GM23338 (cell line): ENCODE data around the gene LMF1. TPM values are rescaled to one million over a fixed set of nuclear protein-coding genes. Genes with fewer than 3 reads are reported as not detected.

Source experiments
- ATAC-seq: fragments of 200-7000 bp; cut with Tn5 transposase; 3 replicates; pipeline ENCODE4 v1.9.1; 2020
- DNase-seq: peaks from one replicate; pipeline ENCODE4 v3.0.0-alpha.2; 2015; ENCODE audit warnings: low spot score
- H2AFZ ChIP-seq: fragments of 200-600 bp; sonication (generic); 2 replicates; pipeline ENCODE4 v1.8.0; 2016; ENCODE audit warnings: antibody characterized with exemption, mild to moderate bottlenecking, moderate library complexity
- H3F3A ChIP-seq: fragments of 200-600 bp; sonication (generic); replicated peaks from 2 replicates; pipeline ENCODE4 v1.8.0; 2017; ENCODE audit warnings: antibody characterized with exemption, mixed run types, low read depth
- H3K27ac ChIP-seq: fragments of 200-600 bp; sonication (generic); 2 replicates; pipeline ENCODE4 v1.6.1; 2016; ENCODE audit warnings: low read depth
- H3K27me3 ChIP-seq: fragments of 200-600 bp; sonication (generic); 2 replicates; pipeline ENCODE4 v1.8.0; 2016; ENCODE audit warnings: mild to moderate bottlenecking, mixed run types, moderate library complexity; ENCODE audit not compliant: insufficient read depth
- H3K36me3 ChIP-seq: fragments of 200-600 bp; sonication (generic); 2 replicates; pipeline ENCODE4 v1.8.0; 2016; ENCODE audit warnings: mild to moderate bottlenecking; ENCODE audit not compliant: insufficient read depth
- H3K4me1 ChIP-seq: fragments of 200-600 bp; sonication (generic); 2 replicates; pipeline ENCODE4 v1.8.0; 2016; ENCODE audit warnings: mild to moderate bottlenecking, moderate library complexity; ENCODE audit not compliant: insufficient read depth
- H3K4me2 ChIP-seq: fragments of 200-600 bp; sonication (generic); 2 replicates; pipeline ENCODE4 v1.7.1; 2017; ENCODE audit warnings: mixed run types
- H3K4me3 ChIP-seq: fragments of 200-600 bp; sonication (generic); 2 replicates; pipeline ENCODE4 v1.6.1; 2016; ENCODE audit warnings: mixed run types
- H3K79me2 ChIP-seq: fragments of 200-600 bp; sonication (generic); replicated peaks from 2 replicates; pipeline ENCODE4 v1.8.0; 2017; ENCODE audit warnings: mild to moderate bottlenecking; ENCODE audit not compliant: insufficient read depth
- H3K9me2 ChIP-seq: fragments of 200-600 bp; sonication (generic); 2 replicates; pipeline ENCODE4 v1.8.0; 2017; ENCODE audit not compliant: insufficient read depth
- H4K20me1 ChIP-seq: fragments of 200-600 bp; sonication (generic); replicated peaks from 2 replicates; pipeline ENCODE4 v1.8.0; 2017; ENCODE audit warnings: mild to moderate bottlenecking; ENCODE audit not compliant: insufficient read depth
- H3K27ac Mint-ChIP-seq: 2 replicates; pipeline ENCODE4 v1.8.0; 2020; ENCODE audit warnings: inconsistent platforms, mild to moderate bottlenecking, moderate library complexity, mixed read lengths
- H3K27me3 Mint-ChIP-seq: 3 replicates; pipeline ENCODE4 v1.8.0; 2022; ENCODE audit warnings: low read depth, mild to moderate bottlenecking, moderate library complexity, mixed read lengths, inconsistent platforms; ENCODE audit not compliant: insufficient read depth, poor library complexity
- H3K36me3 Mint-ChIP-seq: 3 replicates; pipeline ENCODE4 v1.8.0; 2021; ENCODE audit warnings: low read depth, mild to moderate bottlenecking, inconsistent platforms, moderate library complexity, mixed read lengths
- H3K4me1 Mint-ChIP-seq: 3 replicates; pipeline ENCODE4 v1.8.0; 2020; ENCODE audit warnings: mild to moderate bottlenecking, inconsistent platforms, mixed read lengths
- H3K4me3 Mint-ChIP-seq: 3 replicates; pipeline ENCODE4 v1.8.0; 2021; ENCODE audit warnings: moderate library complexity, mild to moderate bottlenecking, inconsistent platforms, mixed read lengths
- H3K9me3 Mint-ChIP-seq: 3 replicates; pipeline ENCODE4 v1.8.0; 2020; ENCODE audit warnings: moderate library complexity, mild to moderate bottlenecking, inconsistent platforms, mixed read lengths
- EZH2phosphoT487 ChIP-seq: fragments of 200-600 bp; sonication (generic); IDR thresholded peaks from one replicate; pipeline ENCODE4 v1.8.1; 2018; ENCODE audit warnings: antibody characterized with exemption; ENCODE audit not compliant: unreplicated experiment
- NANOG ChIP-seq: IDR thresholded peaks from 2 replicates; pipeline ENCODE4 v1.6.1; 2016; ENCODE audit warnings: antibody characterized with exemption, borderline replicate concordance
- STAT1 ChIP-seq: IDR thresholded peaks from one replicate; pipeline ENCODE4 v1.6.1; 2016; ENCODE audit warnings: antibody characterized with exemption; ENCODE audit not compliant: unreplicated experiment
- ZNF331 ChIP-seq: fragments of 250-450 bp; sonication (Bioruptor Pico); IDR thresholded peaks from 2 replicates; pipeline ENCODE4 v1.5.0; 2020; ENCODE audit warnings: low read depth, mild to moderate bottlenecking, moderate library complexity
- ZNF462 ChIP-seq: fragments of 250-450 bp; sonication (Bioruptor Pico); IDR thresholded peaks from 2 replicates; pipeline ENCODE4 v1.5.0; 2020; ENCODE audit warnings: mild to moderate bottlenecking, moderate library complexity
- polyA plus RNA-seq: library from polyadenylated mRNA; unstranded; fragments of >200 nt; fragmentation: Nextera tagmentation; extraction: Ambion mirVana; gene quantifications from 2 replicates; pipeline ENCODE4 v1.2.1, GENCODE V29; 2016
- total RNA-seq: library from RNA; depleted of rRNA; stranded (reverse); fragments of >200 nt; shearing (Covaris generic); gene quantifications from 2 replicates; pipeline ENCODE4 v1.2.3, GENCODE V29; 2014
- TF ChIP-seq, protein P1 (sequence below): IDR thresholded peaks from 2 replicates; pipeline ENCODE4 v1.6.1; 2016; ENCODE audit warnings: antibody characterized with exemption
- TF ChIP-seq, protein P2 (sequence below): IDR thresholded peaks from one replicate; pipeline ENCODE4 v1.6.1; 2018; ENCODE audit warnings: antibody characterized with exemption; ENCODE audit not compliant: unreplicated experiment

LMF1 gene
- total and polyA plus RNA-seq, 2 experiments from 2014 or later, result 4.2 to 10.1 TPM

GRCh38 chr16:861446-861845, 109.3 kb downstream of the LMF1 start:
- Histone ChIP-seq H3K36me3 (no peaks in the 10 kb centered on the region), H2AFZ (no peak overlapping the region), H3K4me1 (no peaks in the 10 kb centered on the region), H3K4me3 (no peak overlapping the region), H3K79me2 (no peaks in the 10 kb centered on the region), H3F3A (no peaks in the 10 kb centered on the region), H3K27me3 (no peaks in the 10 kb centered on the region), H3K9me2 (no peaks in the 10 kb centered on the region), H3K4me2 (no peak overlapping the region), H4K20me1 (no peaks in the 10 kb centered on the region), H3K27ac (no peak overlapping the region)
- Mint-ChIP-seq H3K27ac (no peak overlapping the region), H3K4me1 (no peaks in the 10 kb centered on the region), H3K27me3 (peaks cover 14% of the 10 kb centered on the region), H3K36me3 (peaks cover 17% of the 10 kb centered on the region; the same call in 2 of the 3 replicates), H3K4me3 (no peak overlapping the region), H3K9me3 (peaks cover 45% of the 10 kb centered on the region)
- TF ChIP-seq ZNF462 (CRISPR knock-in tag) (no peak), NANOG (no peak)
- ATAC-seq (no peak), DNase-seq (no peak)

- Histone ChIP-seq H3K36me3 (no peaks in the 10 kb centered on the region), H4K20me1 (no peaks in the 10 kb centered on the region), H3K9me2 (no peaks in the 10 kb centered on the region), H2AFZ (no peak overlapping the region), H3K79me2 (no peaks in the 10 kb centered on the region), H3K27ac (no peak overlapping the region), H3F3A (no peaks in the 10 kb centered on the region), H3K4me2 (no peak overlapping the region), H3K27me3 (no peaks in the 10 kb centered on the region), H3K4me1 (no peaks in the 10 kb centered on the region), H3K4me3 (no peak overlapping the region)
- ATAC-seq (no peak), DNase-seq (no peak)
- H3K9me3 Mint-ChIP-seq, result peaks cover 49% of the 10 kb centered on the region
- peaks cover 18% of the 10 kb centered on the region; the same call in 2 of the 3 replicates for H3K36me3 Mint-ChIP-seq
- H3K27ac Mint-ChIP-seq, result no peak overlapping the region
- H3K27me3 Mint-ChIP-seq, result peaks cover 14% of the 10 kb centered on the region
- H3K4me3 Mint-ChIP-seq, result no peak overlapping the region
- H3K4me1 Mint-ChIP-seq, result no peaks in the 10 kb centered on the region
- TF ChIP-seq STAT1 (no peak), EZH2phosphoT487 (no peak), ZNF331 (CRISPR knock-in tag) (no peak)
- TF ChIP-seq, protein P1, sequence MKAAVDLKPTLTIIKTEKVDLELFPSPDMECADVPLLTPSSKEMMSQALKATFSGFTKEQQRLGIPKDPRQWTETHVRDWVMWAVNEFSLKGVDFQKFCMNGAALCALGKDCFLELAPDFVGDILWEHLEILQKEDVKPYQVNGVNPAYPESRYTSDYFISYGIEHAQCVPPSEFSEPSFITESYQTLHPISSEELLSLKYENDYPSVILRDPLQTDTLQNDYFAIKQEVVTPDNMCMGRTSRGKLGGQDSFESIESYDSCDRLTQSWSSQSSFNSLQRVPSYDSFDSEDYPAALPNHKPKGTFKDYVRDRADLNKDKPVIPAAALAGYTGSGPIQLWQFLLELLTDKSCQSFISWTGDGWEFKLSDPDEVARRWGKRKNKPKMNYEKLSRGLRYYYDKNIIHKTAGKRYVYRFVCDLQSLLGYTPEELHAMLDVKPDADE, result no peak
- TF ChIP-seq, protein P2, sequence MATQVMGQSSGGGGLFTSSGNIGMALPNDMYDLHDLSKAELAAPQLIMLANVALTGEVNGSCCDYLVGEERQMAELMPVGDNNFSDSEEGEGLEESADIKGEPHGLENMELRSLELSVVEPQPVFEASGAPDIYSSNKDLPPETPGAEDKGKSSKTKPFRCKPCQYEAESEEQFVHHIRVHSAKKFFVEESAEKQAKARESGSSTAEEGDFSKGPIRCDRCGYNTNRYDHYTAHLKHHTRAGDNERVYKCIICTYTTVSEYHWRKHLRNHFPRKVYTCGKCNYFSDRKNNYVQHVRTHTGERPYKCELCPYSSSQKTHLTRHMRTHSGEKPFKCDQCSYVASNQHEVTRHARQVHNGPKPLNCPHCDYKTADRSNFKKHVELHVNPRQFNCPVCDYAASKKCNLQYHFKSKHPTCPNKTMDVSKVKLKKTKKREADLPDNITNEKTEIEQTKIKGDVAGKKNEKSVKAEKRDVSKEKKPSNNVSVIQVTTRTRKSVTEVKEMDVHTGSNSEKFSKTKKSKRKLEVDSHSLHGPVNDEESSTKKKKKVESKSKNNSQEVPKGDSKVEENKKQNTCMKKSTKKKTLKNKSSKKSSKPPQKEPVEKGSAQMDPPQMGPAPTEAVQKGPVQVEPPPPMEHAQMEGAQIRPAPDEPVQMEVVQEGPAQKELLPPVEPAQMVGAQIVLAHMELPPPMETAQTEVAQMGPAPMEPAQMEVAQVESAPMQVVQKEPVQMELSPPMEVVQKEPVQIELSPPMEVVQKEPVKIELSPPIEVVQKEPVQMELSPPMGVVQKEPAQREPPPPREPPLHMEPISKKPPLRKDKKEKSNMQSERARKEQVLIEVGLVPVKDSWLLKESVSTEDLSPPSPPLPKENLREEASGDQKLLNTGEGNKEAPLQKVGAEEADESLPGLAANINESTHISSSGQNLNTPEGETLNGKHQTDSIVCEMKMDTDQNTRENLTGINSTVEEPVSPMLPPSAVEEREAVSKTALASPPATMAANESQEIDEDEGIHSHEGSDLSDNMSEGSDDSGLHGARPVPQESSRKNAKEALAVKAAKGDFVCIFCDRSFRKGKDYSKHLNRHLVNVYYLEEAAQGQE, result no peak
These were observed 109.9 kb downstream of the LMF1 start for GRCh38 chr16:860891-861290.
